ENCODE data around the gene TBC1D3B. TPM values are rescaled to one million over a fixed set of nuclear protein-coding genes. Genes with fewer than 3 reads are reported as not detected.
"Not testable (repeated sequence)": the region's sequence is repeated elsewhere in the genome, so short reads cannot be mapped to it uniquely, and the experiment has no call there.

The TBC1D3B gene
- total RNA-seq, 4 donors from 2014 or later = 5.2 to 12.1 TPM; not detected in 2

GRCh38 chr17:36184023-36184765, 7.8 kb upstream of the TBC1D3B start:
- no peaks in the 10 kb centered on the region for H3K36me3 ChIP-seq
- intact Hi-C loops (cut with DNase I; ENCODE audit: low total_unique reads) = no loop called here
- H3K9me3 ChIP-seq = no peaks in the 10 kb centered on the region
- 60 to 72% methylated on average over 5 to 8 of the region's 12 CpGs for WGBS, 2 donors (ENCODE audit: low coverage in 1 of 2)
- in situ Hi-C loops (cut with MboI; ENCODE audit: low pct_ligation_motif_present in 1 of 4, low pct_unique_long_range_greater_than_20kb in 1 of 4, low sequenced_read_pairs in 3 of 4) = no loop called here
- H3K27me3 ChIP-seq = peaks cover 26% of the 10 kb centered on the region
- H3K4me3 ChIP-seq = peak overlapping the region in 3 of 4 donors; percentile 45 to 63 (median 61)
- H3K27ac ChIP-seq = peak overlapping the region in 3 of 4 donors; percentile 75 to 80 (median 79)
- DNase-seq = no peak
- H3K4me1 ChIP-seq = peaks cover 0 to 26% (median 18%) of the 10 kb centered on the region in 4 donors
- TF ChIP-seq POLR2A (IDR thresholded peaks at IDR 0.05) (no peak), EP300 (IDR thresholded peaks at IDR 0.05; ENCODE audit: low read depth) (no peak), POLR2AphosphoS5 (IDR thresholded peaks at IDR 0.05) (no peak)
- TF ChIP-seq, protein P1, sequence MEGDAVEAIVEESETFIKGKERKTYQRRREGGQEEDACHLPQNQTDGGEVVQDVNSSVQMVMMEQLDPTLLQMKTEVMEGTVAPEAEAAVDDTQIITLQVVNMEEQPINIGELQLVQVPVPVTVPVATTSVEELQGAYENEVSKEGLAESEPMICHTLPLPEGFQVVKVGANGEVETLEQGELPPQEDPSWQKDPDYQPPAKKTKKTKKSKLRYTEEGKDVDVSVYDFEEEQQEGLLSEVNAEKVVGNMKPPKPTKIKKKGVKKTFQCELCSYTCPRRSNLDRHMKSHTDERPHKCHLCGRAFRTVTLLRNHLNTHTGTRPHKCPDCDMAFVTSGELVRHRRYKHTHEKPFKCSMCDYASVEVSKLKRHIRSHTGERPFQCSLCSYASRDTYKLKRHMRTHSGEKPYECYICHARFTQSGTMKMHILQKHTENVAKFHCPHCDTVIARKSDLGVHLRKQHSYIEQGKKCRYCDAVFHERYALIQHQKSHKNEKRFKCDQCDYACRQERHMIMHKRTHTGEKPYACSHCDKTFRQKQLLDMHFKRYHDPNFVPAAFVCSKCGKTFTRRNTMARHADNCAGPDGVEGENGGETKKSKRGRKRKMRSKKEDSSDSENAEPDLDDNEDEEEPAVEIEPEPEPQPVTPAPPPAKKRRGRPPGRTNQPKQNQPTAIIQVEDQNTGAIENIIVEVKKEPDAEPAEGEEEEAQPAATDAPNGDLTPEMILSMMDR (IDR thresholded peaks at IDR 0.05) = no peak

DNA sequence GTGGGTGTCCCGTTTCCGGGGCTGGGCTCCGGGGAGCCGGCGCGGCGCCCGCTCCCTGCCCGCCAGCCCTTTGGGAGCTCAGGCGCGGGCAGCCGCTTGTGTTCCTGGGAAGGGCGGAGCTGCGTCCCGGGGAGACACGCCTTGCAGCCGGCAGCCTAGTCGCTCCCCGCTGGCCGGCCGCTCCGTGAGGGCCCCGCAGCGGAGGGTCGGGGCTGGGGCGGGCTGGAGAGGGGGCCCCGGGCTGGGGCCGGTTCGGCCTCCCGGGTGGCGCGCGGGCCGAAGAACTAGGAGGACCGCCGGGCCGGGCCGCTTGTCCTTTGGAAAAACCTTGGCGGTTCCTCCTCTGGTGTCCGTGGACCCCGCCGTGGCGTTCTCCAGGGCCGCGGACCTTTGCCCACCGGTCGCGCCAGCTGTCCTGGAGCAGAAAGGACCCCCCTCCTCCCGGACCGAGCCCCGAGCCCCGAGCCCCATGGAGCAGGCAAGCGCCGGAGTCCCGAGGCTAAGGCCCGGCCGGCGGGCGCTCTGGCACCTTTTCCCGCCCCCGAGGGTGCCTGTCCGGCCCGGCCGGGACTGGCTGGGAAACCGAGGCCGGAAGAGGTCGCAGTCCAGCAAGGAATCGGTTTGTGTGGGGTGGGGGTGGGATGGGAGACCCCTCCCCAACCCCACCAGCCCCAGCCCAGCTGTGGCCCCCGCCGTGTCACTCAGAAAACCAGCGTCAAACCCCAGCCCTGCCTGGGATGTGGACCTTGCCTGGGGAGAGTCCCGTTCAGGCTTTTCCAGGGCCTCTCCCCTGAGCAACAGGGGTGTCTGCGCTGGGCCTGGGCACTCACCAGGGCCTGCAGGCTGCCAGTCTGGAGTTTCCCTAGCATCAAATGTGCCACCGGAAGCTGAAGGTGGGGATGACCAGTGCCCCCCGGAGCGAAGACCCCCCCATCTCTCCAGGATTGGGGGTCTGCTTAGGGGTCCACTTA, 6.8 kb upstream of the TBC1D3B start:
- H3K27me3 ChIP-seq = peaks cover 26% of the 10 kb centered on the region
- H3K4me3 ChIP-seq = peak overlapping the region; percentile 45 to 63 (median 58)
- intact Hi-C loops (cut with DNase I; ENCODE audit: low total_unique reads) = no loop called here
- peaks cover 0 to 26% (median 18%) of the 10 kb centered on the region in 4 donors for H3K4me1 ChIP-seq
- peak; percentile 68 for DNase-seq
- H3K9me3 ChIP-seq = no peaks in the 10 kb centered on the region
- H3K36me3 ChIP-seq = no peaks in the 10 kb centered on the region
- H3K27ac ChIP-seq = peak overlapping the region; percentile 26 to 80 (median 77)
- TF ChIP-seq EP300 (IDR thresholded peaks at IDR 0.05; ENCODE audit: low read depth) (no peak), POLR2A (IDR thresholded peaks at IDR 0.05) (peak; percentile 73), POLR2AphosphoS5 (IDR thresholded peaks at IDR 0.05) (peak in 1 of 3 donors; percentile 53)
- TF ChIP-seq, protein P1 (IDR thresholded peaks at IDR 0.05) = no peak
- WGBS, 2 donors (ENCODE audit: low coverage in 1 of 2) = 6% methylated on average over 29 of the region's 76 CpGs; no CpG with 5 or more reads in 1 of the 2 donors
- in situ Hi-C loops (cut with MboI; ENCODE audit: low pct_ligation_motif_present in 1 of 4, low pct_unique_long_range_greater_than_20kb in 1 of 4, low sequenced_read_pairs in 3 of 4) = no loop called here

- 32 to 51% methylated on average over 13 to 47 of the region's 48 CpGs for WGBS, 2 donors (ENCODE audit: low coverage in 1 of 2)
- Histone ChIP-seq H3K4me3 (peak overlapping the region; percentile 45 to 63 (median 58)), H3K36me3 (no peaks in the 10 kb centered on the region), H3K27me3 (peaks cover 26% of the 10 kb centered on the region), H3K4me1 (peaks cover 0 to 26% (median 18%) of the 10 kb centered on the region in 4 donors), H3K9me3 (no peaks in the 10 kb centered on the region), H3K27ac (peak overlapping the region; percentile 26 to 80 (median 77))
- intact Hi-C loops (cut with DNase I; ENCODE audit: low total_unique reads) = no loop called here
- in situ Hi-C loops (cut with MboI; ENCODE audit: low pct_ligation_motif_present in 1 of 4, low pct_unique_long_range_greater_than_20kb in 1 of 4, low sequenced_read_pairs in 3 of 4) = no loop called here
- no peak for TF ChIP-seq POLR2AphosphoS5 (IDR thresholded peaks at IDR 0.05)
- TF ChIP-seq EP300 (IDR thresholded peaks at IDR 0.05; ENCODE audit: low read depth) = no peak
- TF ChIP-seq, protein P1 (IDR thresholded peaks at IDR 0.05) = peak in 1 of 5 experiments; percentile 11
- TF ChIP-seq POLR2A (IDR thresholded peaks at IDR 0.05) = no peak
- no peak for DNase-seq
Observed at GRCh38 chr17:36182176-36183000, 6.0 kb upstream of the TBC1D3B start.

- intact Hi-C loops (cut with DNase I; ENCODE audit: low total_unique reads) = not testable (repeated sequence)
- 80 to 90% methylated on average over 2 to 6 of the region's 6 CpGs for WGBS, 2 donors (ENCODE audit: low coverage in 1 of 2)
Observed at GRCh38 chr17:36181446-36182175, 5.2 kb upstream of the TBC1D3B start.

GRCh38 chr17:36168836-36169235, 7.6 kb downstream of the TBC1D3B start:
- in situ Hi-C loops (cut with MboI; ENCODE audit: low pct_ligation_motif_present in 1 of 4, low pct_unique_long_range_greater_than_20kb in 1 of 4, low sequenced_read_pairs in 3 of 4); DNase-seq; intact Hi-C loops (cut with DNase I; ENCODE audit: low total_unique reads); H3K27me3 ChIP-seq; H3K27ac ChIP-seq; H3K4me1 ChIP-seq; H3K36me3 ChIP-seq; H3K4me3 ChIP-seq; H3K9me3 ChIP-seq: not testable (repeated sequence)
- 50% methylated on average over 2 of the region's 8 CpGs; no CpG with 5 or more reads in 1 of the 2 donors for WGBS, 2 donors (ENCODE audit: low coverage in 1 of 2)

More at GRCh38 chr17:36181446-36182175, 5.2 kb upstream of the TBC1D3B start:
- DNase-seq; in situ Hi-C loops (cut with MboI; ENCODE audit: low pct_ligation_motif_present in 1 of 4, low pct_unique_long_range_greater_than_20kb in 1 of 4, low sequenced_read_pairs in 3 of 4); H3K9me3 ChIP-seq; H3K36me3 ChIP-seq; H3K4me3 ChIP-seq; H3K27ac ChIP-seq: not testable (repeated sequence)
- Histone ChIP-seq H3K4me1 (peaks cover 0 to 26% (median 18%) of the 10 kb centered on the region in 4 donors), H3K27me3 (peaks cover 25% of the 10 kb centered on the region)

Data from transverse colon (tissue), 4 donors.